ENCODE measurements around the gene CDK4.

Gene CDK4

DNA sequence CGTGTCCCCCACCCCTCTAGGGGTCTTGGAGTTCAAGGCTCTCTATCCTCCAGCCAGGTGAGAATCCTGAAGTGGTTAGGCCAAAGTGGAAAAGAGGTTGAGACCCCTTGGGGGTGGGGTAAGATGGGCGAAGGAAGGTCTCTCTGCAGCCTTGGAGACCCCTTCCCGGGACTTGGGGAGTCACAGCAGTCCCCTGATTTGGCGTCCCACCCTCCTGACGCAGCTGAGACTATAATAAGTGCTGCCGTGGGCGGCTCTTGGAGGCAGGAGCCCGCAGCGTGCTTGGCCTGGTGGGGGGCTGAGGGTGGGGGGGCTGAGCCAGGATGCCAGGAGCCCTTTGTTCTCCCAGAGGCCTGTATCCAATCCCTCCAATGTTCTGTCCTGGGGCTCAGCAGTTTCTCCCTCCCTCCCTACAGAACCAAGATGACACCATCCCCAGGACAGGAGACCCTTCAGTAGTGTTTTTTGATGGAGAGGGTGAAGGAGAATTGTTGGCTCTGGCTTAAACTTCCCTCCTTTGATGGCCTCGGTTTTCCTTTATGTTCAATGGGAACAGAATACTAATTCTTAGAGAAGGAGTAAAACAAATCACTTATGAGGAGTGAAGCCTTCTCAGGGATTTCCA, 12.1 kb downstream of the CDK4 start:
- no peak for DNase-seq (ENCODE audit: low read depth, low spot score)

DNA sequence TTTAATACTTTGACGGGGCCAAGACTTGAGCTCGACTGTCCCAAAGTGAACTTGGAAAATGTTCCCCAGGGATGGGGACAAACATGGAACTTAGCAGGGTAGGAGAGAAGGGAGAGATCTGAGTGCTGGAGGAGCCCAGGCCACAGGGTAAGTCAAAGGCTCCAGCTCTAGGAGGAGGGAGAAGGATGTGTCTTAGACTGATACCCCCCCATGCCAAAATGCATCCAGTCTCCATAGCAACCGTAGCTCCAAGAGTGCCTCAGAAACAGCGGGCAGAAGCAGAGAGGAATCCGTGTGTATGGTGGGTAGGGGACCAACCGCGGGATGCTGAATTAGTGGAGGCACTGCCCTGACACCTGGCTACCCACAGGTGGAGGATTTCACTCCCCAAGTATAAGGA, 12.7 kb downstream of the CDK4 start:
- no peak for DNase-seq (ENCODE audit: low read depth, low spot score)

DNA sequence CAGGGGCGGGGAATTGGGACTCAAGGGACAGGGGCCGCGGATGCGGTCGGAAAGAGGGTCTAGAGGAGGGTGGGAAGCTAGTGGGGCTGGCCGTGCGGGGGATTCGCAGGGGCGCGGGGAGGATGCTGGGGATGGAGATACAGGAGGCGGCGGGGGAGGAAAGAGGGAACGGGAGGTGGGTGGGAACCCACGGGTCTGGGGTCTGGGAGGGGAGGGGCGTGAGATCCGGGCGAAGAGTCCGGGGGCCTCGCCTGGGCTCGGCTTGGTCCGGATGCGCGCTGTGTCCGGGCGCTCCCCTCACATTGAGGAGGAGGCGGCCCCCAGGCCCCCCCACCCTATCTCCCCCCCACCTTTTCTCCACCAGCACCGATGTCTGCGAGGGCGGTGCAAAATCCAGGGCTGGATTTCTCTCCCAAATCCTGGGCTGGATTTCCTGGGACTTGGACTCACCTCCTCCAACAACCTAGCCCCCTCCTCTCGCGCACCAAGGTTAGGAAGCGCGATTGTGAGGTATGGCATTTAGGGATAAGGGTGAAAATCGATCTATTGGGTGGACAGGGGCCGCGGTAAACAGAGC, 13.4 kb downstream of the CDK4 start, which contains the start of gene AGAP2:
TSS of gene AGAP2 (minus strand) at position 82 of the 577 bp plus-strand sequence. CDS start 496 bp downstream, outside the sequence.
- DNase-seq (ENCODE audit: low read depth, low spot score), result no peak

DNA sequence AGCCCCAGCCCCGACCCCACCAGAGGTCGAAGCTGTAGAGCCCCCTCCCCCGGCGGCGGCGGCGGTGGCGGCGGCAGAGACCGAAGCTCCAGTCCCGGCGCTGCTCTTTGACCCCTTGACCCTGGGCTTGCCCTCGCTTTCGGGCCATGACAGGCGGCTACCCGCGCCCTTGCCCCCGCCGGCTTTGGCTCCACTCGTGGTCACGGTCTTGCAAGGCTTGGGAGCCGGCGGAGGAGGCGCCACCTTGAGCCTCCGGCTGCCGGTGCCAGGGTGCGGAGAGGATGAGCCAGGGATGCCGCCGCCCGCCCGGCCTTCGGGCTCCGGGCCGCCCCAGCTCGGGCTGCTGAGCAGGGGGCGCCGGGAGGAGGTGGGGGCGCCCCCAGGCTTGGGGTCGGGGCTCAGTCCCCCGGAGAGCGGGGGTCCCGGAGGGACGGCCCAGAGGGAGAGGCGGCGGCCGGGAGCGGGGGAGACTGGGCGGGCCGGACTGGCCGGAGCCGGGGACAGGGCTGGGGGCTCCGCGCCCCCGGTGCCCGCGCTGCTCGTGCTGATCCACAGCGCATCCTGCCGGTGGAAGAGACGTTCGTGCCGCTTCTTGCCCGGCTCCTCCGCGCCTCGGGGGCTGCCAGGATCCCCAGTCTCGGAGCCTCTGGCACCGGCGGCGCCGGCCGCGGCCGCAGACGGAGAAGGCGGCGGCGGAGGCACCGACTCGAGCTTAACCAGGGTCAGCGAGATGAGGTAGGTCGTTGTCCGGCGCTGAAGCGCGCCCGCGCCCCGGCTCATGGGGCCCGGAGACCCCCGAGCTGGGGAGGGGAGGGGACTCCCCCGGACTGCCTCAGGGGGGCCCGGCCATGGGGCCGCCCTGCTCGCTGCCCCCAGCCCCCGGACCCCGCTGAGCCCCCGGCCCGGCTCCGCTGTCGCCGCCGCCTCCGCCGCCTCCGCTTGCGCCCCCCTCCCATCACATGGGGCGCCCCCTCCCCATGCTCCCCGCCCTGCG, 14.3 kb downstream of the CDK4 start:
- DNase-seq (ENCODE audit: low read depth, low spot score), result no peak

DNA sequence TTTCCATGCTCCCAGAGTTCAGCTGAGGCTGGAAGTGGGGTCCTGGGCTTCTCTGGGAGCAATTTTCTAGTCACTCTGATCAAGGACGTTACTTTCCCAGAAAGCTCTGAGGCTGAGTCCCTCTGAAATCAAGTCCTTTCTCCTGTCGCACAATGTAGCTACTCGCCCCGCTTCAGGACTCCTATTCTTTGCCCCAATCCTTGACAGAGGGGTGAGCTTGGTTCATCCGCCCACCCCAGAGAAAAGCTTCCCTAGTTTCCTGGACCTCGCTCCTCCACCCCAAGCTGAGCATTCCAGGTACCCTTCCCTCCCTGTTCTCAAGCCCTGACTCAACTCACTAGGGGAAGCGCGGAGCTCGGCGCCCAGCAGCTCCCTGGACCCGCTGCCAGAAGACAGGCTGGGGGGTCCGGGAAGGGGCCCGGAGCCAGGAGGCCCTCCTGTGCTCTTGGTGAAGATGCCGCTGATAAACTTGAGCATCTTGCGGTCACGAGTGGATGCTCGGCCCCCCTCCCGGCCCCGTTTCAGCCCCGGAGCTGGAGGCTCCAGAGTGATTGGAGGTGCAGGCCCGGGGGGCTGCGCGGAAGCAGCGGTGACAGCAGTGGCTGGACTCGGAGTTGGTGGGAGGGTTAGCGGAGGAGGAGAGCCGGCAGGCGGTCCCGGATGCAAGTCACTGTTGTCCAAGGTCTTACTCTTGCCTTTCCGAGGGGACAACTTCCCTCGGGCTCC, 15.2 kb downstream of the CDK4 start:
- DNase-seq (ENCODE audit: low read depth, low spot score), result no peak

DNA sequence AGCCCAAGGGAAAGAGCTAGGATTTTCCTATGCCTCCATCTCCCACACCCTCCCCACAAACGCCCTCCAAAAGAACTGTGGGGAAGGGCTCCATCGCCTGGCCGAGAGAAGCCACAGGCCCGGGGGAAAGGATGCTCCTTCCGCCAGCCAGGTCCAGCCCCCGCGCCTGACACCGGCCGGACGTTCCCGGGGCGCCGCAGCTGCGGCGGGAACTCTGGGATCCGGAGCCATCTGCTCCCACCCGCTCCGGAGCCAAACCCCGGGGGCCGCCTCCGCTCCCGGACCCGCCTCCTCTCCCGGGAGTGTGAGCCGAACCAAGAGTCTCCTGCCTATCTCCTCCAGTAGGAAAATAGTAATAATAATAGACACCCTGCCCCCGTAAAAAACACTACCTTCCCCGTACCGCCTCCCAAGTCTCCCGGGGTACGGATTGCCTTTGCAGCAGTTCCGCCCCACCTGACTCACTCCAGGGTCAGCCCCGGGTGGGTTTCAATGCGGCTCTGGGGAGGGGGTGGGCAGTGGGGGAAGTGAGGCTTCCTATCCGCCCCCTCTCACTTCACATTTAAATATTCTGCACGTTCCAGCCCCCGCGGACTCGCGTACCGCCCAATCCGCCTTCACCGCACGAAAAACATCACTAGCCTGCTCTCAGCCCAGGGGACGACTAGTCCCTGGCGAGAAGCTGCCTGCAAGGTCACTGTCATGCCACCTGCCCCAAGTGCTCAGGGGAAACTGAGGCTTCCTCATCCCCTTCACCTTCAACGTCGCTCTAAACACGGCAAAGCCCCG, 16.0 kb downstream of the CDK4 start:
- no peak for DNase-seq (ENCODE audit: low read depth, low spot score)

DNA sequence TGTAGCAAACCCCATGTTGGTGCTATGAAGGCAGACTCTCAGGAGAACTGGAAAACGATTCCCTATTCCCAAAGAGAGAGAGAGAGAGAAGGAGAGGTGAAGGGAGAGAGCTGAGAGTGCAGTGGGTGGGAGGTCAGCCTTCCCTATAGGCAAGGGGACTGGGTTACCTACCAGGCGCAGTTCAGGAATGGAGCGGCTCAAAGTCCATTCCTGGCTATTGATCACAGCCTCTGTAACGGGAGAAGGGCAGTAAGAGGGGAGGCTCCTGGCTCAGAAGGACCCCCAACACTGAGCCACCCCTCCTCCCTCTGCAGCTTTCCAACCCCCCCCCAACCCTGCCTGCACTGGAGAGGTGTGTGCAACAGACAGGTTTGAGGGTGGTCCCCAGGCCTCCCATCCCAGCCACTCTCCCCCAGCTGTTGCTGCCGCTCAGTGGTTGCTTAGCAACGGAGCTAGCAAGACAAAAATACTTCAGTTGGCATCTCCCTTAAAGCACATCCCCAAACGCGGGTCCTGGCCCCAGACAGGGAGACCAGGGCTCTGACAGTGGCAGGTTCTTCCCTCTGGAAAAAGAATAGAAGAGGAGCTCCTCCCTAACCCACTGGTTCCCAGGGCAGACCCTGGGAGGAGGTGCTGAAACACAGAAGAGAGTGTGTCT, 16.8 kb downstream of the CDK4 start:
- DNase-seq (ENCODE audit: low read depth, low spot score), result no peak

DNA sequence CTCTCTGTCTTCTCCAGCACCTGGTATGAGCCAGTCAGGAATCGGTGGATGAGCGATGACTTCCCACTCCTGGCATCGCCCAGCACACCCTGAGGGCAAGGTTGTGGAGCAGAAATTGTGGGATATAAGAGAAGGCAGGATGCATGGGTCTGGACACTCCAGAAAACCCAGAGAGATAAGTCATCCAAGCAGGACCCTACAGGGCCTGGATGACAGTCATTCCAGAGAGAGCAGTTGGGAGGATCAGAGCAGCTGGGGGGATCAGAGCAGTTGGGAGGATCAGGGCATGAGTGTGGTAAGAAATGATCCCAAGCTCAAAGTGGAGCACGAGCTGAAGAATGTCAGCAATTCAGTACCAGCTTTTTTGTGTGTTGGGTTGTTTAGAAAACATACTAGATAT, 17.5 kb downstream of the CDK4 start:
- no peak for DNase-seq (ENCODE audit: low read depth, low spot score)

DNA sequence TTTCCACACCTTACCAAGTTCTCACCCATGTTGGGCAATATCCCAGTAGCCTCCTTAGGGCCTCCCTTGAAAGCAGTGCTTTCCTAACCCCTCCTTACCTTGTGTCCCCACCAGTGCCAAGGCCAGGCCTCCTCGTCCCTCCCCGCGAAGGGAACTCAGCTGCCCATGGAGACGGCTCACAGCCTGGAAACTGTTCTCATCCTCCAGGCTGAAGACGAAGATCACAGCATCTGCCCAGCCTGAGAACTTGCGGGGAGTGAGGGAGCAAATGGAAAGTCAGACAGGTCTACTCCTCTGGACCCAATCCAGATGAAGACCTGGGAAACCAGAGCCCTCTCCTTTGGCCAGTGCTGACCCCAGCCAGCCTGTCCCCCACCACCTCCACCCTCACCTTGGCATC, 18.2 kb downstream of the CDK4 start:
- no peak for DNase-seq (ENCODE audit: low read depth, low spot score)

DNA sequence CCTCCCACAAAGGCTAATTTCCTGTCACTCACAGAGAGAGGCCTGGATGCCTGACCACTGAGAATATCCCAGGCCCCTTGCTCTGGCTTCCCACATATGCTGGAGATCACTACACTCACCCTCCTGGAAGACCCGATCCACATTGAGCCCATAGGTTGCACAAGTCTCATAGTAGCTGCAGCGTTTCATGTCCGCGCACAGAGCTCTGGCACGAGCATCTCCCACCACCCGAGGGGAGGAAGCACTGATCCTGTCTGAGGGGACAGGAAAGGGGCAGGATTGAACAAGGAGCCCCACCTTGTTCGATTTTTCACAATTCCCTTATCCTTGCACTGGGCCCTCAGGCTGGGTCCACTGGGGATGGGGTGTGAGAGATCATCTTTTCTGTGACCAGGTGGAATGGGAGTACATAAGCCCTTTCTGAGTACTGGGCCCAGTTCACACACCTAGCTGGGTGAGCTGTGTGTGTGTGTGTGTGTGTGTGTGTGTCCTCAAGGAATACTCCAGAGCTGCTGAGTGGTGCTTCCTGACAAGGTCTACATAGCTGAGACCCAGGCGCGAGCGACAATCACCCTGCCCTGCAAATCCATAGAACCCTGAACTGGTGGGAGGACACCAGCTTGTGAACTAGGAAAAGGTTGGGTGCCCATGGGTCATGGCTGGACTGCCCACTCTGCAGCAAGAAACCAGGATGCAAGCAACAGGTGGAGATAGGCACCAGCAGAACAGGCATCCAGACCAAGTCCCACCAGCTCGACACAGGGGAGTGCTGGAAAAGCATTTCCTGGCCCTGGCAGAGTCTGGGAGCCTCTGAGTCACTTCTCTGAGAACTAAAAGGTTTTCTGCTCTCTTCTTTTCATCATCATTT, 19.1 kb downstream of the CDK4 start:
- DNase-seq (ENCODE audit: low read depth, low spot score), result no peak

DNA sequence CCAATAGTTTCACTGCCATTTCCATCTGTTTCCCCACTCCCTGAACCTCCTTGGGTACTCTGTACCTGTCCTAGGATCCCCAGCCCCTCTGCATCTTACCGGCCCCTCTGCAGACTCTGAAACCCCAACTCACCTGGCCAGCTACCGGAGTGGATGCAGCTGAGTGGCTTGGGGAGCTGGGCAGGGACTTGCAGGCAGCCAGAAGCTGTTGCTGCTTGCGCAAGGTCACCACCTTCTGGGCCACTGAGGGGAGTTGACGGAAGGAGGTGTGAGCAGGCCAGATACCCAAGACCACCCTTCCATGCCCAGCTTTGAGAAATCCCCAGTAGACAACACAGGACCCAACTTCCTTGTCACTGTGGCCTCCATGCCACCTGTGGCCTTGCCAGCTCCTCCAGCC, 19.8 kb downstream of the CDK4 start:
- no peak for DNase-seq (ENCODE audit: low read depth, low spot score)

DNA sequence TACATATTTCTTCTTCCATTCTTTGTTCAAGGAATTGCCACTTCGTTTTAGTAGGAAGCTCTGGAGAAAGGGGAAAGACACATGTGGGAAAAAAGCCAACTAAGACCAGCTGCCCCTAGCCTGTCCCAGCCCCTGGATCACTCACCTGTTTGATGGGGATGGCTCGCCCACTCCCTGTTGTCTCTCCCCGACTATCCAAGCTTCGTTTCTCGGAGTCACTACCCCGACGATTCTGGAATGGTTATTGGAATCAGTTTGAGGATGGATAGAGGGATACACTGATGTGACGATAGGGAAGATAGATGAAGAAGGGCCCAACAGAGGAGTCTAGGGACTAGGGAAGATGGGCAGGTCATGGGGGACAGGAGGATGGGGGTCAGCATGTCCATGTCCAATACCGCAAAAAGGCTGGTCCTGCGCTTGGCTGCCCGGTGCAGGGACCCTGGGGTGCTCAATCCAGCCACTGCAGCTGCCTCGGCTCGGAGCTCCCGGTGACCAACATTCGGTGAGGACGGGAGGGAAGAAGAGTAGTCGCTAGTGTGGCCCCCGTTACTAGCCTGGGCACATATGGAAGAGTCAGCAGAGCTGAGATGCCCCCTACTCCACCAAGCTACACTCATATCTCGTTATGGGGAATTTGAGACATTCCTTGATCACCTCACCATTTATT, 20.6 kb downstream of the CDK4 start:
- DNase-seq (ENCODE audit: low read depth, low spot score), result no peak

DNA sequence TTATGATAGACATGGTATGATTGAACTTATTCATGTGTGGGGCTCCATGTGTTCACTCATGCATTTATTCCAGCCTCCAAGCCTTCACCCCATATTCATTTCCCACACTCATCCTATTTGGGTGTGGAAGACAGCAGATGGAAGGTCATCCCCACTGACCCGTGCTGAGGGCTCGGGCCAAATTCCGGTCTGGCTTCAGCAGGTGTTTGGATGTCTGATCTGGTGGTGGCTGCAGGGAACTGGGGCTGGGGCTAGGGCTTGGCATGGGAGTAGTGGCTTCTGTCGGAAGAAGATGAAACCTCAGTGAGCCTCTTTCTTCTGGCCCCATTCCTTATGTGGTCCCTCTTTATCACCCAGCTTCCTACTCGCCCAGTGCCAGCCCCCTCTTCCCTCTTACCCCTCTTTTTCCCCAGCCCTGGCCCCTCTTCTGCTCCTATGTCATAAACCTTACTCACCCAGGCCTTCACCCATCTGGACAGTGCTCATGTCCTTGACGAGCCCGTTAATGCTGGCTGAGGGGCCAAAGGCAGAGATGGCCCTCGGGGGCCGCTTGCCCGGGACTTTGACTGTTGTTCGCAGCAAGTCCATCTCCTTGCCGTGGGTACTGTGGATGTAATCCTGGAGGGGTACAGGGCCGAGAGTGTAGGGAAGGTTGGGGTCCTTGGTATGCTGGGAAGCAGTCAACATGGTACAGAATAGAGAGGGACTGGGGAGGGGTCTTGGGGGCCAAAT, 21.6 kb downstream of the CDK4 start:
- DNase-seq (ENCODE audit: low read depth, low spot score), result no peak

DNA sequence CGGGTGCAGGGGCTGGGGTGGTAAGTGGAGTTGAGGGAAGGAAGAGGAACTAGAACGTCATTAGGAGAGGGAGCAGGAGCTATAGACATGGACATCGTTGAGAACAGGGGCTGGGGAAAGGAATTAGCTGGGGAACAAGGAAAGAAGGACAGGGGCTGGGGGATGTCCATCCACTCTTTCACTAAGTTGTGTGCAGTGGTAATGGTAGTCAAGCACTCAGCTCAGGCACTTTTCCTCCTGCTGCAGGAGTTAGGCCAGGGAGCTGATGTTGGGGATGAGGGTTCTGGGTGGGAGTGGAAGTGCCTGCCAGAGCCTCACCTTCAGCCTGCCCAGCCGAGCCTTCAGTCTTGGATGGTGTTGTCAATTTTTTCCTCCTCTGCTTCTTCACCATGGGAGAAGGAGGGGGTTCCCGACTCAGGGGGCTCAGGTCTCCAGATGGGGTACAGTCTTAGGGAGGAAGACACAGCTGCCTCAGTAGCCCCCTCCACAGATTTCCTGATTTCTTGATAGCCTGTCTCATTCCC, 22.7 kb downstream of the CDK4 start:
- DNase-seq (ENCODE audit: low read depth, low spot score), result no peak

DNA sequence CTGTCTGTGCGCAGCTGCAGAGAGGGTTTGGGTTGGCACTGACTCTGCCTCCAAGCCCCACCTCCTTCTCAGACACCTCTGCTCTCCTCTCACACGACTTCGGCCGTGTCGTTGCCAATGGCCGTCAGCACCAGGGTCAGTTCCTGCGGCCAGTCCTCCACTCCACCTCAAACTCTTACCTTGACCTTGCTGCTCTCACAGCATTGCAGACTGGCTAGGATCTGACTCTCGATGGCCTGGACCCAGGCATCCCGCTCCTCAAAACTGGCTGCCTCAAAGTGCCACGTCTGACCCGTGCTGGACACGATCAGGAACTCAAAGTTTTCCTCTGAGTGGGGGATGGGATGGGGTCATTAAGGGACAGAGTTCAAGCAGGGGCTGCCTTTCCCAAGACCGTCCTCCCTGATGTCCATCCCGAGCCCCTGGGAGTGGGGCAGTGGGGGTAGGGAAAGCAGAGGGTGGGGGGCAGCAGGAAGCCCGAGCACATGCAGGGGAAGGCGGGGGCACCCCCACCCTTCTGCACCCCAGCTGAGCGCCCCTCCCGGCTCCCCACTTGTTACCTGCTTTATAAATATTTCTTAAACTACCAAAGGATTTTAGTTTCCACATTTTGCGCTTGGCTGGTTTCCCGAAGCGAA, 24.2 kb downstream of the CDK4 start:
- peak; percentile 59 for DNase-seq (ENCODE audit: low read depth, low spot score)

DNA sequence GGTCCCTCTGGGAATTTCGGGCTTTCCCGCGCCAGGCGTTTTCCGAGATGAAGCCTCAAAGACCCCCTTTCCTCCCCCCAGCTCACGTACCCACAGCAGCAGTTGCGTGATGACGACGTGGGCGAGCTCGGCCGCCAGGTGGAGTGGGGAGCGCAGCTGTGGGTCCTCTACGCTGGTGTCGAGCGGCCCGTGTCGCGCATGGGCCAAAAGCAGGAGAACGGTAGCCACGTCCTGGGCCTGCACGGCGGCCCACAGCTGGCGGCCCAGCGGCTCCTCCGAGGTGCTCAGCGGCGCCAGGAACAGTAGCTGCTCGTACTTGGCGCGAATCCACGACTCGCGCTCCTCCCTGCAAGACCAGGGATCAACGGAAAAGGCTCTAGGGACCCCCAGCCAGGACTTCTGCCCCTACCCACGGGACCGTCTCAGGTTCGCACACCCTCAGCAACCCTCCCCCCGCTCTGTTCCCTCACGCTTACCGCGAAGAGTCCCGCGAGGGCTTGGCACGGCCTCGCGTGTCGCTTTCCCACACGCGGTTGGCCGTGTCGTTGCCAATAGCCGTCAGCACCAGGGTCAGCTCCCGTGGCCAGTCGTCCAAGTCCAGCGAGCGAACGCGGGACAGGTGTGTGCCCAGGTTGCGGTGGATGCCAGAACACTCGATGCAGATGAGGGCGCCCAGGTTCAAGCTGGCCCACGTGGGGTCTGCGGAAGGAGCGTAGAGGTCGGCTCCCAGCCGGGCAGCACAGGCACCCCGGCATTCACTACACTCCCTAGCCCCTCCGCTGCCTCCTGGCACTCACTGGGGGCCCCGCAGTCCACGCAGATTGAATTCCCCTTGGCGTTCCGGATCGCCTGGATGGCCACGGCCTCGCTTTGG, 25.0 kb downstream of the CDK4 start:
- no peak for DNase-seq (ENCODE audit: low read depth, low spot score)
